Jurkat, Clone E6-1 (cell line): ENCODE data around the gene KCNIP4.

Experiments used
- DNase-seq: peaks from one replicate; pipeline ENCODE4 v3.0.0-alpha.2; 2011; ENCODE audit warnings: low read depth, low spot score
- H3K4me3 ChIP-seq: 2 replicates; pipeline ENCODE4 v1.5.1; 2011; ENCODE audit warnings: mild to moderate bottlenecking, low read length, control low read depth, moderate library complexity

The KCNIP4 gene

GRCh38 chr4:21454201-21454600 lies 494.4 kb downstream of the KCNIP4 start:
- DNase-seq = no peak
- no peak overlapping the region for H3K4me3 ChIP-seq

- H3K4me3 ChIP-seq = no peak overlapping the region
- no peak for DNase-seq
Measured at GRCh38 chr4:21452931-21453330, 495.6 kb downstream of the KCNIP4 start.

DNA sequence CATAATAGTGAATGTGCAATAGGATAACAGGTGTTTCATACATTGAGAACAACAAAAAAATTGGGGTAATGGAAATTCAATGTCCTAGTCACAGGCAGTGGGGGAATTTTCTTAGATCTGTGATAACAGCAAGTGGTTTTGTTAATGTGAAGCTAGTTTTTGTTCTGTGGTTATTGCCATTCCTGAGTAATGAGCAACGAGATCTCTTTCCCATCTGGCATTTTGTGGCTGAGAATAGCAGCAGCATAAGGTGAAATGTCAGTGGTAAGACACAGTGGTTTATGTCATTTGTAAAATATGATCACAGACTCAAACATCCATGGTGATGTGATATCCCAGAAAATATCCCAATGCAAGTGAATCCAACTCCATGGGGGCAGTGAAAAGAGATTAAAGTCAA lies 497.5 kb downstream of the KCNIP4 start:
- H3K4me3 ChIP-seq = no peak overlapping the region
- no peak for DNase-seq

GRCh38 chr4:21450331-21450730 lies 498.2 kb downstream of the KCNIP4 start:
- DNase-seq = no peak
- no peak overlapping the region for H3K4me3 ChIP-seq

- H3K4me3 ChIP-seq = no peak overlapping the region
- DNase-seq = peak; percentile 17
Measured at GRCh38 chr4:21447301-21448054, 501.1 kb downstream of the KCNIP4 start.

DNA sequence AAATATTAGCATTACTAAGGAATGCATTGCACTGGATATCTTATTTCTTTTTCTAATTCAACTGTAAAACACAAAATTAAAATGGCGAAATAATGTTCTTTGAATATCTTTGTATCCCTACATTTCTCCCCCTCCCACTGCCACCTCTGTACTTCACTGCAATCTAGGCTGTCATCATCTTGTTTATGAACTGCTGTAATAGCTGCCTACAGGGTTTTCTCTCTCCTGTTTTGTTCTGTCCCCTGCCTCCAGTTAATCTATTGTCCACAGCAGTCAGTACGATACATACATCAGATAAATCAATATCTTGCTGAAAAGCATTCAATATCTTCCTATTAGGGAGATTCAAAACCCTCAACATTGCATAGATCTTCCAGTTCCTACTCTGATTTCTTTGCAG lies 528.4 kb downstream of the KCNIP4 start:
- H3K4me3 ChIP-seq = no peak overlapping the region
- DNase-seq = no peak

- no peak for DNase-seq
- H3K4me3 ChIP-seq = no peak overlapping the region
Measured at GRCh38 chr4:21415728-21416127, 532.8 kb downstream of the KCNIP4 start.

DNA sequence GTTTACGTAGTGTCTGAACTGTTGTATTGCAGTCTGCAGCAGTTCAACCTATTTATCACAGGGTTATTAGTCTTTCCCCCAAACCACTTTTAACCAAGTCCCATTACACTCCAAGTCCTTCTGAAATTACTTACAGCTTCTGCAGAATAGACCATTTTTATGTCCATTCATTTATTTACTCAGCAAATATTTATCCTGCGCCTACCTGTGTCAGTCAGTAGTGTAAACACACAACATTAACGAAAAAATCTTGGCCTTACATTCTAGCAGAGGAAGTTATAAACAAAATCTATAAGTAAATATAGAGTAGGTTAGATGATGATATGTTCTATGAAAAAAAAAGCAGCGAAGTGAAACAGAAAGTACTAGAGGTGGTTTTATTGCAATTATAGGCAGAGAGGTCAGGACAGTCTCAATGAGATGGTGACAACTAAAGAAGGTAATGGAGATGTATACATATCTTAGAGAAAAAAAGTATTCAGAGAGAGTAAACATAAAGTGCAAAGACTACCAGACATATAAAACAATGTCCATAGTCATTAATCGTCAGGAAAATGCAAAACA lies 534.7 kb downstream of the KCNIP4 start:
- DNase-seq = no peak
- no peak overlapping the region for H3K4me3 ChIP-seq

DNA sequence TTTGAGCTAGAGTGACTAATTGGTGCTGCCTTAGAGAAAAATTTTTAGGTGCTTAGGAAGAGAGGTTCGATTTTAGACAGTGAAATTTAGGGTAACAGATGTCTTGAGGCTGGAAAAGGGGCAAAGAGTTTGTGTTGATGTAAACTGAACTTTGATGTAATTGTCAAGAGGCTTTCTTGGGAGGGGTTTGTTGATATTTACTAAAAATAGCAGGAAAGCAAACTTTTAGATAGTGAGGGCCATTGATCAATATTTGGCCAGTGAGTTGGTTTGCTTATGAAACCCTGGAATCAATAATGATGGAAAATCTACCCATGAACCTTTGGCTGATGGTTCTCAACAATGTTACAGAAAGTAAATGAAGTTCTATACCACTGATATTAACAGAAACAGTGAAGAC lies 537.5 kb downstream of the KCNIP4 start:
- DNase-seq = no peak
- H3K4me3 ChIP-seq = no peak overlapping the region

DNA sequence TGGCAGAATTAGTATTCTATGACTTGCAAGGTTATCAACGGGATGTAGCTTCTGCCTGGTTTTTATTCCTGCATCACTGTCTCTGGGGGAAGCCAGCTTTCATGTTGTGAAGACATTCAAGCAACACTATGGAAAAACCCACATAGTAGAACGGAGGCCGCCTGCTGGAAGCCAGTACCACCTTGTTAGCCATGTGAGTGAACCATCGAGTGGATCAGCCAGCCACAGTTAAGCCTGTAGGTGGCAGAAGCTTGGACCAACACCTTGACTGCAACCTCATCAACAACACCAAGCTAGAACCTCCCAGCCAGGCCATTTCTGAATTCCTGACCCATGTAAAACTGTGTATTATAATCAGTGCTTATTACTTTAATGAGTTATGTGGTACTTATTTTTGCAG lies 538.2 kb downstream of the KCNIP4 start:
- DNase-seq = no peak
- no peak overlapping the region for H3K4me3 ChIP-seq

DNA sequence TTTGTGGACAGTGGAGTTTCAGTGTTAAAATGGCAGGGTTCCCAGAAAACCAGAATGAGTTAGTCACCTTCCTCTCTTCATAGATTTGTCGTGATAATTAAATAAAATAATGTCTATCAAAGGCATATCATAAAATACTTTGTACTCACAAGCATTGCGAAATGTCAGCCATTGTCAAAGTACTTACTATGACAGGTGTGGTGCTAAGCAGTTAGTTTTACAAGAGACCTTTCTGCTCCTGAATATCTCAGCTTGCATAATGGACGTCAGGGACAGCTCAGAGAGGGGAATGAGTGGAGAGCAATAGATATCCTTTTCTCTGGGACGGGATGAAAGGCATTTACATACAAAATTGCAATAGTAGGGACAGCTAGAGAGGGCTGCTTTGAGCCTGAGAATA lies 560.9 kb downstream of the KCNIP4 start:
- no peak overlapping the region for H3K4me3 ChIP-seq
- DNase-seq = no peak

GRCh38 chr4:21386166-21386780 lies 562.3 kb downstream of the KCNIP4 start:
- H3K4me3 ChIP-seq = no peak overlapping the region
- DNase-seq = no peak

DNA sequence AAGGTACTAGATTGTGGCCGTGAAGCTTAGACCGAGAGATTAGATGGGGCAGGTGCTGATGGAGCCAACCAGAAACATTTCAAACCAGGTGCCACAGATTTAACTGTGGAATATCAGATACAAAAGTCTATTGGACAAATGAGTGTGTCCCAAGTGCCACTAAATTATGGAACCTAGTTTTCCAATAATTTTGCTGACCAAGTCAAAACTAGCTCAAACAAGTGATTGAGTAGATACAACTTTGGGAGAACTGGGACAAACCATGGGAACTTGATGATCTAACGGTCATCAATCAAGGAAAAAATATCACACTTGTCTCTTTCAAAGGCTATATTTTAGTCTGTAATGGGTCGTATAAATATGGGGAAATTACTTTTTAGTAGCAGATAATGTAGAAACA lies 562.9 kb downstream of the KCNIP4 start:
- no peak overlapping the region for H3K4me3 ChIP-seq
- DNase-seq = no peak

GRCh38 chr4:21384609-21385008 lies 564.0 kb downstream of the KCNIP4 start:
- no peak for DNase-seq
- H3K4me3 ChIP-seq = no peak overlapping the region

DNA sequence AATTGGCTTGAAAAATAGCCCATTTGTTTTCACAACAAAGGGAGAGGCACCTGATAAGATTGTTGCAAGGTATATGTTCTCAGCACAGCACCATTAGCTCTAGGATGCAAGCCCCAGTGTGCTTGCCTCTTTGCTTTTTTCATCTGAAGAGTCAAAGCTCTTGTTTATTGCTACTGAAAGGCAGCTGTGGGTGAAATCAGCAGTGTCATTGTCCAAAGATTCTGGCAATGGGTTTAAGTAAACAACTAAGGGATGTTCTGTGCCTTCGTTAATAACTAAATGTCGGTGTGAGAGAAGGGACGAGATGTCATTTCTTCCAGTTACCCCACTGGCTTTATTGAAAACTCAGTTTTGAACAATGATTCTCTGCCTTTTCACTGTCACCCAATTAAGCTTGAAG lies 567.7 kb downstream of the KCNIP4 start:
- DNase-seq = no peak
- H3K4me3 ChIP-seq = no peak overlapping the region

DNA sequence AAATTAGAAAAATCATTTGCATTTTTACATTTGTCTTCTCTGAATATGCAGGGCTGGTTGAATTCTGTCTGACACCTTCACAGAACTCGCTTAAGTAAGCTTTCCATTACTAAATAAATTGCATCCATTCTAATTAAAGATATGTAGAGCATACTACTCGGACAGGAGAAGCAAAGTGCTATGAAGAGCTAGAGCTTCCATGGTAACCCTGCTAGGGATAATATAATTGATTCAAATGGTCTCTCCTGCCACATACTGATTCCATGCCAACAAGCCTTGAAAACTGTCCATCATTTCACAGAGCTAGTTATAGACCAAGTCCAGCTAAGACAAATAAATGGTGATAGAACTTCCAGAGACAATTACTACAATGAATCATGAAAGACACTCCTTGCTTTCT lies 571.5 kb downstream of the KCNIP4 start:
- no peak overlapping the region for H3K4me3 ChIP-seq

DNA sequence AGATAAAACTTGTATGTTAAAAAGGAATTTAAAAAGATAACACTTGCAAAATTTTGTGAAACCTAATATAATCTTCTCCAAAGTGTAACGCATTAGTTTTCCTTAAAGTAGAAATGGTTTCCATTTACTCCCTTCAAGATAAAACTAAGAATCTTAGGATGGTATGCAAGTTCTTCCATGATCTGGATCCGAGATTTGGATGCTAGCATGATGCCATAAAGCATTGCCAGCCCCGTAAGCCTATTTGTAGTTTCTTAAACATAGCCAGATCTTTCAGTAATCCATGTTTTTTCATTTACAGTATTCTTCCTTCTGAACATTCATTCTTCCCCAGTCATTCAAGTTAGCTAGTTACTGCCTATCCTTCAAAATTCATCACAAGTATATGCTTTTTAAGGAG lies 572.4 kb downstream of the KCNIP4 start:
- DNase-seq = no peak
- no peak overlapping the region for H3K4me3 ChIP-seq

More for the DNA sequence above, 571.5 kb downstream of the KCNIP4 start:
- no peak for DNase-seq

DNA sequence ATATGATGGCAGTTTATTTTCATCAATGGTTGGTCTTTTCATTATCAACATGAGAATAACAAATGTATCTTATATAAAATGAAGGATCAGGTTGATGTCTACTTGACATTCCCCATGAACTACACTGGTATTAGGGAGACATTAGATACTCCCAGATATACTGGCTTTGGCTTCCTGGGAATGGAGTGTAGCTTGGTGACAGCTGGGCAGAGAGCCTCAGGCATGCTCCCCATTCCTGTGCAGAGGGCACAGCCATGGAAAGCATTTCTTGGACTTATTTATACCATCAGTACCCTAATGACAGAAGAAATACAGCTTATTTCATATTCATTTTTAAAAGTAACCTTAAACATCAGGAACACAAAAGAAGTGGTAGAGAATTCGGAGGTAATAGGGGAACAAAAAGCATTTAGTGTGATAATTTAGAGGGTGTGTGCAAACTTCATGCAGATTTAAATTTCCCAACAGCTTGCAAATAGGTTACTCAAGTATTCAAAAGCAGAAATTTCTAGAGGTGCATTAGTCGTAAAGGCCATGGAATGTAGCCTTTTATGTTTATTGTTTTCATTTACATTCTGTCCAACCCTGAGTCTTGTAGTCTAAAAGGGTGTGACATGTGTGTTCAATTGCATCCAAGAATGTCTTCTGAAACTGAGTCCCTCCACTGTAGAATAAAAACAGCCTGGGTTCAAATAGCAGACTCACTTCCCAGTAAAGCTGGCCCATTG lies 573.8 kb downstream of the KCNIP4 start:
- no peak overlapping the region for H3K4me3 ChIP-seq

DNA sequence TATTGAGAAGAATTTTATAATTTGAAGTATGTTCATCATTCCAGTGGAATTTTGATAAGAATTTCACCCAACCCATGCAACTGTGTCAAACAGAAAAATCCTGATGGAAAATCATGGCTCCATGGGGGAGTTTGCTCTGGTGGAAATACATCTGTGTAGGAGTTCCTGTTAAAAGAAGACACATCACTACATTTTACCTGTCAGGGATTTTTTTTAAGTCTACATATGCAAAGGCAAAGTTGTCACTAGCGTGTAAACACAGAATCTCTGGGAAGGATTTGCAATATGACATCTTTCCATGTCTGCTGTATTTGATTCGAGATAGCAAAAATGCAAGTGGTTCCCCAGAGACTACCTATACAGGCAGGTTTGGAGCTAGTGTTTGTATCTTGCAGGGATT lies 581.0 kb downstream of the KCNIP4 start:
- no peak overlapping the region for H3K4me3 ChIP-seq

More for the DNA sequence above, 573.8 kb downstream of the KCNIP4 start:
- no peak for DNase-seq

DNA sequence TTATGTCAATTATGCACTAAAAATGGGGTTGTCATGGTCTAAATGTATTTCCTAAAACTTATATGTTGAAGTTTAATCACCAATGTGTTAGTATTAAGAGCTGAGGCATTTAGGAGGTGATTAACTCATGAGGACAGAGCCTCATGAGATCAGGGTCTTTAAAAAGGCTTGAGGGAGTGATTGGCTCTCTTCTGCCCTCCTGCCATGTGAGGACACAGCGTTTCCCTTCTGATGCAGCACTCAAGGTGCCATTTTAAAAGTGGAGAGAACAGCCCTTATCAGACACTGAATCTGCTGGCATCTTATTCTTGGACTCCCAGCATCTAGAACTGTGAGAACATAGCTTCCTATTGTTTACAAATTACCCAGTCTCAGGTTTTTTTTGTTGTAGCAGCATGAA lies 581.7 kb downstream of the KCNIP4 start:
- DNase-seq = no peak
- H3K4me3 ChIP-seq = no peak overlapping the region

More for the DNA sequence above, 581.0 kb downstream of the KCNIP4 start:
- DNase-seq = no peak
